Liver (tissue), 9 donors: ENCODE data around the gene TAAR5. TPM values are rescaled to one million over a fixed set of nuclear protein-coding genes. Genes with fewer than 3 reads are reported as not detected.

ENCODE experiments used
- DNase-seq: peaks from one replicate; pipeline ENCODE4 v3.0.0-alpha.2; 2017; ENCODE audit warnings: low spot score
- H3K27ac ChIP-seq, 2 donors: one replicate each; pipeline ENCODE4 v1.7.0; 2013; ENCODE audit warnings: inconsistent platforms in 2 of 2, low read length in 2 of 2, control low read depth in 1 of 2, low read depth in 1 of 2, mild to moderate bottlenecking in 1 of 2
- H3K27me3 ChIP-seq, 4 donors: one replicate each; pipeline versions ENCODE4 v1.6.1 to v1.7.0; 2013; ENCODE audit warnings: low read length in 3 of 4, inconsistent platforms in 1 of 4, mild to moderate bottlenecking in 1 of 4, moderate library complexity in 1 of 4; ENCODE audit not compliant: control insufficient read depth in 4 of 4, insufficient read depth in 4 of 4
- H3K36me3 ChIP-seq, 4 donors: one replicate each; pipeline versions ENCODE4 v1.6.1 to v1.7.0; 2013; ENCODE audit warnings: low read length in 3 of 4, mild to moderate bottlenecking in 3 of 4, low read depth in 1 of 4, moderate library complexity in 1 of 4; ENCODE audit not compliant: control insufficient read depth in 4 of 4, insufficient read depth in 3 of 4
- H3K4me1 ChIP-seq, 4 donors: one replicate each; pipeline versions ENCODE4 v1.6.1 to v1.7.0; 2013; ENCODE audit warnings: low read length in 3 of 4, mild to moderate bottlenecking in 3 of 4, moderate library complexity in 1 of 4; ENCODE audit not compliant: control insufficient read depth in 4 of 4, insufficient read depth in 4 of 4
- H3K4me3 ChIP-seq, 3 donors: one replicate each; pipeline versions ENCODE4 v1.6.1 to v1.7.0; 2013; ENCODE audit warnings: low read length in 3 of 3, control low read depth in 1 of 3, low read depth in 1 of 3, mild to moderate bottlenecking in 1 of 3
- H3K9ac ChIP-seq, 2 donors: one replicate each; pipeline ENCODE4 v1.7.0; 2013; ENCODE audit warnings: low read length in 2 of 2, mild to moderate bottlenecking in 2 of 2, moderate library complexity in 2 of 2, control low read depth in 1 of 2, low read depth in 1 of 2
- H3K9me3 ChIP-seq, 4 donors: one replicate each; pipeline versions ENCODE4 v1.6.1 to v1.7.0; 2013; ENCODE audit warnings: low read length in 3 of 4; ENCODE audit not compliant: control insufficient read depth in 4 of 4
- ATF3 ChIP-seq: IDR thresholded peaks from 2 replicates; pipeline ENCODE4 v1.6.1; 2016; ENCODE audit warnings: antibody characterized with exemption
- CTCF ChIP-seq: fragments of 150-350 bp; IDR thresholded peaks from 2 replicates; pipeline ENCODE4 v1.5.1; 2017; ENCODE audit warnings: improper control_type of control experiment, low read depth, low read length; ENCODE audit not compliant: missing input control
- EGR1 ChIP-seq, 2 donors: IDR thresholded peaks; 2 replicates each; pipeline ENCODE4 v1.6.1; 2016 to 2018; ENCODE audit warnings: antibody characterized with exemption in 2 of 2, low read depth in 2 of 2
- FOXA1 ChIP-seq: IDR thresholded peaks from 2 replicates; pipeline ENCODE4 v1.6.1; 2016; ENCODE audit warnings: antibody characterized with exemption
- GABPA ChIP-seq, 2 donors: IDR thresholded peaks in 1 of 2; conservative IDR thresholded peaks in 1 of 2; 2 replicates each; pipeline ENCODE4 v1.6.1; 2016; ENCODE audit warnings: antibody characterized with exemption in 2 of 2, mild to moderate bottlenecking in 1 of 2, moderate library complexity in 1 of 2
- HNF4A ChIP-seq, 2 donors: conservative IDR thresholded peaks; 2 replicates each; pipeline ENCODE4 v1.6.1; 2016; ENCODE audit warnings: antibody characterized with exemption in 2 of 2, mild to moderate bottlenecking in 2 of 2
- HNF4G ChIP-seq: IDR thresholded peaks from 2 replicates; pipeline ENCODE4 v1.6.1; 2016; ENCODE audit warnings: antibody characterized with exemption
- JUND ChIP-seq, 2 donors: IDR thresholded peaks; 2 replicates each; pipeline ENCODE4 v1.6.1; 2016; ENCODE audit warnings: antibody characterized with exemption in 2 of 2
- MAX ChIP-seq: IDR thresholded peaks from 2 replicates; pipeline ENCODE4 v1.6.1; 2016; ENCODE audit warnings: antibody characterized with exemption
- NR2F2 ChIP-seq: IDR thresholded peaks from 2 replicates; pipeline ENCODE4 v1.6.1; 2016; ENCODE audit warnings: antibody characterized with exemption
- RAD21 ChIP-seq, 2 donors: IDR thresholded peaks; 2 replicates each; pipeline ENCODE4 v1.6.1; 2016; ENCODE audit warnings: antibody characterized with exemption in 2 of 2, mild to moderate bottlenecking in 2 of 2
- REST ChIP-seq: IDR thresholded peaks from 2 replicates; pipeline ENCODE4 v1.6.1; 2016; ENCODE audit warnings: antibody characterized with exemption, mild to moderate bottlenecking
- RXRA ChIP-seq, 2 donors: IDR thresholded peaks; 2 replicates each; pipeline ENCODE4 v1.6.1; 2017 to 2018; ENCODE audit warnings: antibody characterized with exemption in 2 of 2, mild to moderate bottlenecking in 1 of 2
- SP1 ChIP-seq: IDR thresholded peaks from 2 replicates; pipeline ENCODE4 v1.6.1; 2018; ENCODE audit warnings: antibody characterized with exemption, mild to moderate bottlenecking
- TAF1 ChIP-seq: conservative IDR thresholded peaks from 2 replicates; pipeline ENCODE4 v1.6.1; 2016; ENCODE audit warnings: antibody characterized with exemption, mild to moderate bottlenecking
- YY1 ChIP-seq: IDR thresholded peaks from 2 replicates; pipeline ENCODE4 v1.6.1; 2016; ENCODE audit warnings: antibody characterized with exemption, mild to moderate bottlenecking
- ZBTB33 ChIP-seq: IDR thresholded peaks from 2 replicates; pipeline ENCODE4 v1.6.1; 2016; ENCODE audit warnings: antibody characterized with exemption
- WGBS: extraction: QIAGEN DNeasy Blood & Tissue Kit; methylation state at CpG from one replicate; pipeline ENCODE4 v1.1.7; 2013; 5-methylcytosine and 5-hydroxymethylcytosine counted together
- polyA plus RNA-seq, 2 donors: library from polyadenylated mRNA; stranded (reverse) in 1 of 2; unstranded in 1 of 2; fragments of 200-250 nt in 1 of 2; fragments of >200 nt in 1 of 2; fragmentation: Nextera tagmentation in 1 of 2; extraction: Ambion mirVana in 1 of 2; gene quantifications; one replicate each; pipeline versions ENCODE4 v1.2.1 to v1.2.3, GENCODE V29; 2013 to 2015
- total RNA-seq, 2 donors: library from RNA; depleted of rRNA; stranded (reverse); fragments of >200 nt; gene quantifications; one replicate each; pipeline ENCODE4 v1.2.3, GENCODE V29; 2014
- donor health status: healthy.
- donor health status: healthy.
- donor health status: healthy.
- donor health status: healthy.
- donor health status: healthy.

TAAR5 gene
- total and polyA plus RNA-seq, 4 donors: not detected

- TF ChIP-seq REST (no peak), YY1 (no peak), RAD21 (IDR thresholded peaks at IDR 0.05) (no peak), TAF1 (no peak), ATF3 (no peak), SP1 (no peak), NR2F2 (no peak), EGR1 (IDR thresholded peaks at IDR 0.05; ENCODE audit: low read depth in 2 of 2) (no peak), GABPA (IDR thresholded peaks at IDR 0.05 in 1 of 2, conservative IDR thresholded peaks at IDR 0.05 in 1 of 2) (no peak), FOXA1 (no peak), MAX (no peak), HNF4A (conservative IDR thresholded peaks at IDR 0.05) (no peak), HNF4G (no peak), JUND (IDR thresholded peaks at IDR 0.05) (no peak), RXRA (IDR thresholded peaks at IDR 0.05) (no peak), ZBTB33 (no peak)
- H3K4me1 ChIP-seq: peaks cover 4 to 17% (median 6%) of the 10 kb centered on the region in 4 donors
- no peaks in the 10 kb centered on the region for H3K27me3 ChIP-seq
- no peak overlapping the region for H3K9ac ChIP-seq
- H3K4me3 ChIP-seq: no peak overlapping the region
- H3K36me3 ChIP-seq: no peaks in the 10 kb centered on the region
- no peak overlapping the region for H3K27ac ChIP-seq
- 93% methylated on average over 2 of the region's 2 CpGs for WGBS
- H3K9me3 ChIP-seq: no peaks in the 10 kb centered on the region
- no peak for DNase-seq
Observed at GRCh38 chr6:132611616-132612015, 22.1 kb upstream of the TAAR5 start.

GRCh38 chr6:132607544-132608233 lies 18.1 kb upstream of the TAAR5 start:
- Histone ChIP-seq H3K4me1 (peaks cover 3 to 9% (median 5%) of the 10 kb centered on the region in 4 donors), H3K27me3 (no peaks in the 10 kb centered on the region), H3K27ac (no peak overlapping the region), H3K4me3 (no peak overlapping the region), H3K36me3 (no peaks in the 10 kb centered on the region), H3K9me3 (no peaks in the 10 kb centered on the region), H3K9ac (no peak overlapping the region)
- 45% methylated on average over 5 of the region's 5 CpGs for WGBS
- no peak for DNase-seq
- TF ChIP-seq CTCF (no peak), FOXA1 (no peak), HNF4A (conservative IDR thresholded peaks at IDR 0.05) (peak; percentile 25 to 51), GABPA (IDR thresholded peaks at IDR 0.05 in 1 of 2, conservative IDR thresholded peaks at IDR 0.05 in 1 of 2) (no peak), RXRA (IDR thresholded peaks at IDR 0.05) (peak; percentile 37 to 52), ZBTB33 (peak; percentile 41), TAF1 (no peak), ATF3 (no peak), HNF4G (no peak), REST (peak; percentile 40)
